Activated naive CD8-positive, alpha-beta T cell (primary cell): ENCODE data around the gene ADRB2.

Source experiments
- H3K27ac Mint-ChIP-seq: one replicate; pipeline ENCODE4 v1.8.0; 2021; ENCODE audit warnings: mixed read lengths
- H3K27me3 Mint-ChIP-seq: one replicate; pipeline ENCODE4 v1.8.0; 2021; ENCODE audit warnings: mixed read lengths
- H3K36me3 Mint-ChIP-seq: one replicate; pipeline ENCODE4 v1.8.0; 2021; ENCODE audit warnings: mixed read lengths
- H3K4me1 Mint-ChIP-seq: one replicate; pipeline ENCODE4 v1.8.0; 2021; ENCODE audit warnings: low read depth, mixed read lengths
- H3K4me3 Mint-ChIP-seq: one replicate; pipeline ENCODE4 v1.8.0; 2021; ENCODE audit warnings: mild to moderate bottlenecking, mixed read lengths
- H3K9me3 Mint-ChIP-seq: one replicate; pipeline ENCODE4 v1.8.0; 2021; ENCODE audit warnings: low read depth, mixed read lengths

ADRB2 gene

DNA sequence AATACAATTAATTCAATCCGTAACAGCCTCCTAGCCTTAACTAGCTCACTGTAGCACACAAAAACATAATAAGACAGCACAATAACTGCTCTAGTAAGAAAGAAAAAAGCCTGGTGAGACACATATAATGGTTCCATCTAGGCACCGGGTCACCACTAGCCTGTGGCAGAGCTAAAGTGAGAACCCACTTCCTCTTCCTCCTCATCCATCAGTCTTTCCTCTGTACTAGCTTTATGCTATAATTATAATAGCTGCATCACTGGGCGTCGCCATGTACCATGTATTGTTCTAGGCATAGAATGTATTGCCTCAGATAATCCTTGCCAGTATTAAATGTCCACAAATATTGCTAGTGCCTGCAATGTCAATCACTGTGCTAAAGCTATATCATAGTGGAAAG is 23.1 kb downstream of the ADRB2 start:
- Mint-ChIP-seq H3K4me3 (peak overlapping the region; percentile 27), H3K4me1 (peaks cover 26% of the 10 kb centered on the region)

GRCh38 chr5:148850836-148851235 is 24.4 kb downstream of the ADRB2 start:
- Mint-ChIP-seq H3K36me3 (no peaks in the 10 kb centered on the region), H3K4me1 (peaks cover 21% of the 10 kb centered on the region), H3K27ac (no peak overlapping the region), H3K9me3 (peaks cover 3% of the 10 kb centered on the region), H3K4me3 (no peak overlapping the region), H3K27me3 (no peaks in the 10 kb centered on the region)

More for the DNA sequence above, 23.1 kb downstream of the ADRB2 start:
- Mint-ChIP-seq H3K9me3 (peaks cover 3% of the 10 kb centered on the region), H3K27ac (peak overlapping the region; percentile 3), H3K36me3 (no peaks in the 10 kb centered on the region), H3K27me3 (no peaks in the 10 kb centered on the region)

DNA sequence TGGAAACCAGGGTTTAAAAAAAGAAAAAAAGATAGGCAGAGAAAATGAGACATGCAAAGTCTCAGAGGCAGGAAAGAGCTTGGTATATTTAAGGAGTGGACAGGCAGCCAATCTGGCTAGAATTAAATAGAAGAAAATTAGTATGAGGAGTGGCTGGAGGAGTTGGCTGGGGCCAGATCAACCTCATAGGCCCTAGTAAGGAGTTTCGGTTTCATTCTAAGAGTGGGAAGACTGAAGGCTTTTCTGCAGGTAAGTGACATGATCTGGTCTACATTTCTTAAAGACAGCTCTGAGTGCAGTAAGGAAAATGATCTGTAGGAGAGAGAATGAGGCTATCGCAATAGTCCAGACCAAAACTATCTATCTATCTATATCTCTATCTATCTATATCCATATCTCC is 27.5 kb downstream of the ADRB2 start:
- no peak overlapping the region for H3K4me3 Mint-ChIP-seq
- H3K4me1 Mint-ChIP-seq = peaks cover 10% of the 10 kb centered on the region
- no peaks in the 10 kb centered on the region for H3K9me3 Mint-ChIP-seq
- H3K27me3 Mint-ChIP-seq = no peaks in the 10 kb centered on the region
- H3K27ac Mint-ChIP-seq = no peak overlapping the region
- no peaks in the 10 kb centered on the region for H3K36me3 Mint-ChIP-seq

GRCh38 chr5:148855249-148856008 is 29.0 kb downstream of the ADRB2 start:
- no peaks in the 10 kb centered on the region for H3K36me3 Mint-ChIP-seq
- no peak overlapping the region for H3K27ac Mint-ChIP-seq
- H3K4me1 Mint-ChIP-seq = no peaks in the 10 kb centered on the region
- no peaks in the 10 kb centered on the region for H3K27me3 Mint-ChIP-seq
- no peaks in the 10 kb centered on the region for H3K9me3 Mint-ChIP-seq
- no peak overlapping the region for H3K4me3 Mint-ChIP-seq

GRCh38 chr5:148856009-148856367 is 29.6 kb downstream of the ADRB2 start:
- Mint-ChIP-seq H3K27me3 (no peaks in the 10 kb centered on the region), H3K36me3 (no peaks in the 10 kb centered on the region), H3K4me3 (no peak overlapping the region), H3K4me1 (no peaks in the 10 kb centered on the region), H3K27ac (no peak overlapping the region), H3K9me3 (no peaks in the 10 kb centered on the region)

GRCh38 chr5:148856424-148856823 is 30.0 kb downstream of the ADRB2 start:
- no peaks in the 10 kb centered on the region for H3K9me3 Mint-ChIP-seq

DNA sequence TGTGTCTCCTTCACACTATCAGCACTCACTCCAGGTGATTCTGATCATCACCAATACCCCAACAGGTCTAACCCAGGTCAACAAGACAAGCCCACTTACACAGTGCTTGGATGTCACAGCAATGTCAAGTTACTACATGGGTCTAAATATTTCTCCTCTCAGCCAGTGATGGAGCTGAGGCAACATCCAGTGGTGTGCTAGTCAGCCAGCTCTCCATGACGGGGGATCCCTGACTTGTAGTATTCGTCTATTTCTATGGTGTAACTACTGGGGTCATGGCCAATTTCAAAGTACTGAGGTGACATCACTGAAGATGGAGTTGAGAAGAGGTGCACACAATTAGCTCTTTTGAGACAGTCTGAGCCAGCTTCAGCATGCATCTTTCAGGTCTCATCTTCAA is 31.1 kb downstream of the ADRB2 start:
- Mint-ChIP-seq H3K4me1 (no peaks in the 10 kb centered on the region), H3K4me3 (no peak overlapping the region), H3K27me3 (no peaks in the 10 kb centered on the region), H3K9me3 (no peaks in the 10 kb centered on the region), H3K27ac (no peak overlapping the region), H3K36me3 (no peaks in the 10 kb centered on the region)

More at GRCh38 chr5:148856424-148856823, 30.0 kb downstream of the ADRB2 start:
- Mint-ChIP-seq H3K4me3 (no peak overlapping the region), H3K27ac (no peak overlapping the region), H3K27me3 (no peaks in the 10 kb centered on the region), H3K4me1 (no peaks in the 10 kb centered on the region), H3K36me3 (no peaks in the 10 kb centered on the region)

DNA sequence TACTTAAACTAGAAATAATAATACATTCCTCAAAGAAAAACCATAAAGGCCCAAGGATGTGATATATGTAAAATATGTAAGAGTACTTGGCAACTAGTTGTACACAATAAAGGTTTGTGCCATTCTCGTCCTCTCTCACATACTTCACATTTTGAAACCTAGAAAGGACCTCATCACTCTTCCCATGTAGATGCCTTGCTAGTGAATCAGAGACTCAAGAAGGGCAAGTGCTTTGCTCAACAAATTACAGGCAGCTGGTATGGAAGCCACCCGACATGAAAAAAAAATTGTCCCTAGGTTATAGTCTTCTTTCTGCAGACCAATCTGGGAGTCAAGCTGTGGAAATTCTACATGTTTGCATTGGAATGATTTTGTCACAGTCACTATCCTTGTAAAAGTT is 31.7 kb downstream of the ADRB2 start:
- Mint-ChIP-seq H3K27me3 (no peaks in the 10 kb centered on the region), H3K27ac (no peak overlapping the region), H3K4me3 (no peak overlapping the region), H3K9me3 (no peaks in the 10 kb centered on the region), H3K4me1 (no peaks in the 10 kb centered on the region), H3K36me3 (no peaks in the 10 kb centered on the region)

DNA sequence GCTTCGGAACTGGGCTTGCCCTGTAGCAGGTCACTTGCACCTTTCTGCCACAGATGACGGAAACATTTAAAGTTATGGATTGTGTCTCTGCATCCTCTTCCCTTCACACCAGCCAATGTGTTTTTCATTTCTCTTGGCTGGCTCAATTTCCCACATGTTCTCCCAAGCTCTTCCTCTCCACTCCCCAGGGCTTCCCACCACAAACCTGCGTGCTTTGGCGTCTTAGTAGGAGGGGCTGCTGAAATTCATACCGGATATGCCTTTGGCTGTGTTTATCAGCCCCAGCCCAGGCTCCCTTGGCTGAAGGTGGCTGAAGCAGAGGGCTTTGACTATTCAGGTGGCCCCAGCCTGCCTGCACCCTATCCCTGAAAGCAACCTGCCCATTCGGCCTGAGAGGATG is 32.1 kb downstream of the ADRB2 start:
- Mint-ChIP-seq H3K4me1 (no peaks in the 10 kb centered on the region), H3K27me3 (no peaks in the 10 kb centered on the region), H3K9me3 (no peaks in the 10 kb centered on the region), H3K36me3 (no peaks in the 10 kb centered on the region), H3K27ac (no peak overlapping the region), H3K4me3 (no peak overlapping the region)

GRCh38 chr5:148859703-148860102 is 33.3 kb downstream of the ADRB2 start:
- H3K27ac Mint-ChIP-seq = no peak overlapping the region
- H3K27me3 Mint-ChIP-seq = no peaks in the 10 kb centered on the region
- H3K9me3 Mint-ChIP-seq = no peaks in the 10 kb centered on the region
- H3K4me3 Mint-ChIP-seq = no peak overlapping the region
- no peaks in the 10 kb centered on the region for H3K4me1 Mint-ChIP-seq
- no peaks in the 10 kb centered on the region for H3K36me3 Mint-ChIP-seq

DNA sequence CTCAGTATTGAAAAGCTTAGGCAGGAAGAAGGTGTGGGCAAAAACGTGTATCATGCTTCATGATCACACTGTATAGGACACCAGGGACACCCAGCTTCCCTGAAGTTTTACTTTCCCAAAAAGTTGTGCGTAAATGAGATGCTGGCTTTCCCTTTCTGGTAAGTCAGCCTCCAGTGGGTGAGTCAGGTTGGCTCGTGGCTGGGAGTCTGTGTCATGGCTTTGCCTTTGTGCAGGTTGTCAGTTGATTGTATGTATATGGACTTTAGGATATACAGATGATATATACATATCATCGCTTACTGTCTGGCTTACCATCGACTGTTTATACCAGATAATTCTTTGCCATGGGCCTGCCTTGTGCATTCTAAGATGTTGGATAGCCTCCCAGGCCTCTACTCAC is 34.2 kb downstream of the ADRB2 start:
- Mint-ChIP-seq H3K9me3 (no peaks in the 10 kb centered on the region), H3K4me3 (no peak overlapping the region), H3K27ac (no peak overlapping the region), H3K36me3 (no peaks in the 10 kb centered on the region), H3K27me3 (no peaks in the 10 kb centered on the region), H3K4me1 (no peaks in the 10 kb centered on the region)

DNA sequence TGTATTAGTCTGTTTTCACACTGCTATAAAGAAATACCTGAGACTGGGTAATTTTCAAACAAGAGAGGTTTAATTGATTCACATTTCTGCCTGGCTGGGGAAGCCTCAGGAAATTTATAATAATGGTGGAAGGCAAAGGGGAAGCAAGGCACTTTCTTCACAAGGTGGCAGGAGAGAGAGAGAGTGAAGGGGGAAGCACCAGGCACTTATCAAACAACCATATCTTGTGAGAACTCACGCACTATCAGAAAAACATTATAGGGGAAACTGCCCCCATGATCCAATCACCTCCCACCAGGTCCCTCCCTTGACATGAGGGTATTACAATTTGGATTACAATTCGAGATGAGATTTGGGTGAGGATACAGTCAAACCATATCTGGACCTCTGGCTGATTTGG is 34.7 kb downstream of the ADRB2 start:
- Mint-ChIP-seq H3K4me1 (no peaks in the 10 kb centered on the region), H3K27ac (no peak overlapping the region), H3K36me3 (no peaks in the 10 kb centered on the region)

DNA sequence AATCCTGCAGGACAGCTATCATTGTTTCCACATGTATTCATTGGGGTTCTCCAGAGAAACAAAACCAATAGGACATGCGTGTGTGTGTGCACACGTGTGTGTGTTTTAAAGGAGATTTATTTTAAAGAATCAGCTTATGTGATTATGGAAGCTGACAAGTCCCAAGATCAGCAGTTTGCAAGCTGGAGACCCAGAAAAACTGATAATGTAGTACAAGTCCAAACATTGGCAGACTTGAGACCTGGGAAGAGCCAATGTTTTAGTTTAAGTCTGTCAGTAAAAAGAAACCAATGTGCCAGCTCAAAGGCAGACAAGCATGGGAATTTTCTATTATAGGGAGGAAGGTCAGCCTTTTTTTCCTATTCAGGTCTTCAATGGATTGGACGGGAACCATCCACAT is 35.3 kb downstream of the ADRB2 start:
- Mint-ChIP-seq H3K36me3 (no peaks in the 10 kb centered on the region), H3K27me3 (no peaks in the 10 kb centered on the region), H3K27ac (no peak overlapping the region), H3K4me3 (no peak overlapping the region), H3K9me3 (no peaks in the 10 kb centered on the region), H3K4me1 (no peaks in the 10 kb centered on the region)

More for the DNA sequence above, 34.7 kb downstream of the ADRB2 start:
- Mint-ChIP-seq H3K4me3 (no peak overlapping the region), H3K27me3 (no peaks in the 10 kb centered on the region), H3K9me3 (no peaks in the 10 kb centered on the region)

DNA sequence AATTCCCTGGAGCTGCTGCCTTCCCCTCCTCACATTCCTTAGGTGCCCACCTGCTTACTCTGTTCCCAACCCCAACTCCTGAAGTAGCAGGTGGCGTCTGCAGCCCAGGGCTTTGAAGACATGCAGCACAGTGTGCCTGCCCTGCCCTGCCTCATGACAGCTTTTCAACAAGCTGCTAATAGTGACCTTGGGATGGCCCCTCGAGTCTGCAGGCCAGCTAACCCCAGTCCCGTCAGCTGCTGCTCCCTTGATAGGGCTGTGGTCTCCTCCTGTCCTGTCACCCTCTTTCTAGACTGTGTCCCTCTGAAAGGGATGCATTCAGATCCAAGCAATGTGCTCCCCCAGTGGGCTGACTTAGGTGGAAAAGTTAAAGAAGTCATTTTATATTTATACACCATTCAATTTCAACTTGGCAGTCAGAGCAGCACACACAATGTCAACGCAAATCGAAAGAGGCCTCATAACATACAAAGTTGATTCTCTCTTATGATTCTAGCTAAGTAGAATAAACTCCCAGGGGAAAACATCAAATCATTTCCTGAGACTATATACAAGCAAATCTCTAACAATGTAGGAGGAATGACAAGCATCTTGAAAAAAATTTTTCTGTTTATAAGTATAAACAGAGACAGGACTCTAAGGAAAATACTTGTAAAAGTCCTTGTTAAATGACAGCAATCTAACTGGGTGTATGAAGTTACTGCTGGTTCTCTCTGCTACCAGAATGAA is 37.9 kb downstream of the ADRB2 start:
- Mint-ChIP-seq H3K4me3 (no peak overlapping the region), H3K9me3 (no peaks in the 10 kb centered on the region), H3K4me1 (no peaks in the 10 kb centered on the region), H3K27ac (no peak overlapping the region), H3K36me3 (no peaks in the 10 kb centered on the region), H3K27me3 (no peaks in the 10 kb centered on the region)

DNA sequence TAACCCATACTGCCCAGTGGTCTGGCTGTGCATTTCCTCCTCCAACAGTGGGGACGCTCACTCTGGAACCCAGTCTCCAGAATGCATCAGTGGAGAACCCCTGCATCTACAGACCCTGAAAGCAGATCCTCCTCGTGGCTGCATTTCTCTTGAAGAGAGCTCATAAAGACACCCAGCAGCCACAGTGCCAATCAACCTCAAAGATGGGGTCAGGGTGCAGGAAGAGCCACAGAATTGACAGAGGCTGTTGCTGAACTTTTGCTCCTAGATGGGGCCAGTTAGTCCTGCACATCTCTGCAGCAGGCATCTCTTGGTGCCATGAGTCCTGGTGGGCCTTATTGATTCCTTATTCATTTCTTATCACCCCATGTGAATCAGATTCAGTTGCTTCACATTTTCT is 39.6 kb downstream of the ADRB2 start:
- Mint-ChIP-seq H3K4me1 (no peaks in the 10 kb centered on the region), H3K27me3 (no peaks in the 10 kb centered on the region), H3K4me3 (no peak overlapping the region), H3K27ac (no peak overlapping the region), H3K36me3 (no peaks in the 10 kb centered on the region), H3K9me3 (no peaks in the 10 kb centered on the region)

DNA sequence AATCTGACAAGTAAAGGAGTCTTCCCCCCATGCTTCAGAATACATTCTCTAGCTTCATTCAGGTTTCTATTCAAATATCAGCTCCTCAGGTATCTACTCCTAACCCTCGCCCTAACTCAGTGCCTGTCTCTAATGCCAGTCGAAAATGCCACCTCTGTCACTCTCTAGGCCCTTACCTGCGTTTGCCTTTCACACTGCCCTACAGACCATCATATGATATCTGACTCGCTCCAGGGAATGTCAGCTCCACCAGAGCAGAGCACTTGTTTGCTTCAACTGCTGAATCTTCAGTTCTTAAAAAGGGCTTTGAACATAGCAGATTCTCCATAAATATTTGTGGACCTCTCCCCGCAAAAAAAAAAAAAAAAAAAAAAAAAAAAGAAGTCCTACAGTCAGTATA is 46.7 kb downstream of the ADRB2 start:
- no peaks in the 10 kb centered on the region for H3K36me3 Mint-ChIP-seq
- H3K4me3 Mint-ChIP-seq = no peak overlapping the region
- no peak overlapping the region for H3K27ac Mint-ChIP-seq
- peaks cover 2% of the 10 kb centered on the region for H3K27me3 Mint-ChIP-seq
- H3K9me3 Mint-ChIP-seq = no peaks in the 10 kb centered on the region
- no peaks in the 10 kb centered on the region for H3K4me1 Mint-ChIP-seq
